Activated gamma-delta T cell treated with anti-CD3 and anti-CD28 coated beads, Interleukin-2, amount 50 U/mL, for 16 hours (primary cell): Measurements from ENCODE around the gene ALPP.
"Not testable (repeated sequence)": the region's sequence is repeated elsewhere in the genome, so short reads cannot be mapped to it uniquely, and the experiment has no call there.

Source experiments
- DNase-seq: peaks from one replicate; pipeline ENCODE4 v3.0.0-alpha.2; 2020; ENCODE audit warnings: low read depth

Gene ALPP

DNA sequence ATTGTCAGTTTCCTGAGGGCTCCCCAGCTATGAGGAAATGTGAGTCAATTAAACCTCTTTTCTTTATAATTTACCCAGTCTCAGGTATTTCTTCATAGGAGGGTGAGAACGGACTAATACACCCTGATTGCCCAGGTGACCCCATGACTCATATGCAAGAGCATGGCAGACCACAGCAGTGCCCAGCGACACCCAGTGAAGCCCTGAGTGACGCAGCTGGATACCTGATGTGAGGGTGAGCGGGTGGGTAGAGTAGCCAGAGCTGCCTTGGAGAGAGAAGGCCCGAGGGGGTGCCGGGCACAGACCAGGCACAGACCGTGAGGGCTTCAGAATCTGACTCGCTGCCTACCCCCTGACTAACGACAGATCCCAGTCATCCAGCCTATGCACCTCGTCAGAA, 43.5 kb downstream of the ALPP start:
- no peak for DNase-seq

DNA sequence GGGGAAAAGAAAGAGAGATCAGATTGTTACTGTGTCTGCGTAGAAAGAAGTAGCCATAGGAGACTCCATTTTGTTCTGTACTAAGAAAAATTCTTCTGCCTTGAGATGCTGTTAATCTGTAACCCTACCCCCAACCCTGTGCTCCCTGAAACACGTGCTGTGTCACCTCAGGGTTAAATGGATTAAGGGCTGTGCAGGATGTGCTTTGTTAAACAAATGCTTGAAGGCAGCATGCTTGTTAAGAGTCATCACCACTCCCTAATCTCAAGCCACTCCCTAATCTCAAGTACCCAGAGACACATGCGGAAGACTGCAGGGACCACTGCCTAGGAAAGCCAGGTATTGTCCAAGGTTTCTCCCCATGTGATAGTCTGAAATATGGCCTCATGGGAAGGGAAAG, 44.4 kb downstream of the ALPP start:
- not testable (repeated sequence) for DNase-seq

DNA sequence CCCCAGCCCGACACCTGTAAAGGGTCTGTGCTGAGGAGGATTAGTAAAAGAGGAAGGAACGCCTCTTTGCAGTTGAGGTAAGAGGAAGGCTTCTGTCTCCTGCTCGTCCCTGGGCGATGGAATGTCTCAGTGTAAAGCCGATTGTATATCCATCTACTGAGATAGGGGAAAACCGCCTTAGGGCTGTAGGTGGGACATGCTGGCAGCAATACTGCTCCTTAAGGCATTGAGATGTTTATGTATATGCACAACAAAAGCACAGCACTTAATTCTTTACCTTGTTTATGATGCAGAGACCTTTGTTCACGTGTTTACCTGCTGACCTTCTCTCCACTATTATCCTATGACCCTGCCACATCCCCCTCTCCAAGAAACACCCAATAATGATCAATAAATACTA, 44.9 kb downstream of the ALPP start:
- DNase-seq: not testable (repeated sequence)

DNA sequence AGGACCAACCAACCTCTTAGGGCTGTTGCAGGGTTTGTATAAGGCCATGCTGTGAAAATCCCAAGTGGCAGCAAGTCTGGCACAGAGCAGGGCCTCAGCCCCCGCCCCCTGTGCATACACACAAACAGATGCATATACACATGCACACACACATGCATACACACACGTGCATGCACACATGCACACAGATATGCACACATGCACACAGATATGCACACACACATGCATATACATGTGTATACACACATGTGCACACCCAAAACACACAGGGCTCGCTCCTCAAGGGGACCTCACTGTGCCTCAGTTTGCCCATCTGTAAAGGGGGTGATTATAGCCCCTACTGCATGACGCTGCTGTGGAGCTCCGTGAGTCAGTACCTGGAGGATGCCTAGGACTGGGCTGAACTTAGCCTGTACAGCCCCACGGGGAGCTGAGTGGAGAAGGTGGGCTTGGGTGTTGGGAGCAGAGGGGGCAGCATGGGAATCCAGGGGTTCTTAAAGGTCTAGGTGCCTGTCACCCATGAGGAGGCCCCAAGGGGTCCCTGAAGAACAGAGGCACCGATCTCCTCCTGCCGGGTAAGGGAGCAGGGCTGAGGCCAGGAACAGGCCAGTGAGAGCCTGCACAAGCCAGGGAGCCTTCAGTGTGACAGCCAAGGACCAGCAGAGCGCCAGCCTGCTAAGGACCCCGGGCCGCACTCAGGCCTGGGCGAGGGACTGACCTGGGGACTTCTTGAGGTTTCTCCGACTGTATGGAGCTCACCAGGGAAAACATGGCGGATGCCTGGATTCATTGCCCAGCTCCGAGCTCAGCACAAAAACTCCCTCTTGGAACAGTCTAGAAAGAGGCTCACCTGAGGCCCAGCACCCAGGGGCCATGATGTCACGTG, 53.4 kb downstream of the ALPP start:
- no peak for DNase-seq
